Effector CD8-positive, alpha-beta T cell (primary cell): ENCODE results near the gene PSEN1.

Source experiments
- DNase-seq: peaks from one replicate; lab custom pipeline; 2025; lab: John Stamatoyannopoulos, UW

Gene PSEN1

DNA sequence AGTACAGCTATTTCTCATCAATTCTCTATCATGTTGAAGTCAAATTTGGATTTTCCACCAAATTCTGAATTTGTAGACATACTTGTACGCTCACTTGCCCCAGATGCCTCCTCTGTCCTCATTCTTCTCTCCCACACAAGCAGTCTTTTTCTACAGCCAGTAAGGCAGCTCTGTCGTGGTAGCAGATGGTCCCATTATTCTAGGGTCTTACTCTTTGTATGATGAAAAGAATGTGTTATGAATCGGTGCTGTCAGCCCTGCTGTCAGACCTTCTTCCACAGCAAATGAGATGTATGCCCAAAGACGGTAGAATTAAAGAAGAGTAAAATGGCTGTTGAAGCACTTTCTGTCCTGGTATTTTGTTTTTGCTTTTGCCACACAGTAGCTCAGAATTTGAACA lies 83.8 kb downstream of the PSEN1 start:
- no peak for DNase-seq

DNA sequence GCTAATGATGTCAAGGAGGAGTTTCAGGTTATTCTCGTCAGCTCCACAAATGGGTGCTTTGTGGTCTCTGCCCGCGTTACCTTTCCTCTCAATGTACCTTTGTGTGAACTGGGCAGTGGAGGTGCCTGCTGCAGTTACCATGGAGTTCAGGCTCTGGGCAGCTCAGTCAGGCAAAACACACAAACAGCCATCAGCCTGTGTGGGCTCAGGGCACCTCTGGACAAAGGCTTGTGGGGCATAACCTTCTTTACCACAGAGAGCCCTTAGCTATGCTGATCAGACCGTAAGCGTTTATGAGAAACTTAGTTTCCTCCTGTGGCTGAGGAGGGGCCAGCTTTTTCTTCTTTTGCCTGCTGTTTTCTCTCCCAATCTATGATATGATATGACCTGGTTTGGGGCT lies 84.3 kb downstream of the PSEN1 start:
- DNase-seq: no peak

DNA sequence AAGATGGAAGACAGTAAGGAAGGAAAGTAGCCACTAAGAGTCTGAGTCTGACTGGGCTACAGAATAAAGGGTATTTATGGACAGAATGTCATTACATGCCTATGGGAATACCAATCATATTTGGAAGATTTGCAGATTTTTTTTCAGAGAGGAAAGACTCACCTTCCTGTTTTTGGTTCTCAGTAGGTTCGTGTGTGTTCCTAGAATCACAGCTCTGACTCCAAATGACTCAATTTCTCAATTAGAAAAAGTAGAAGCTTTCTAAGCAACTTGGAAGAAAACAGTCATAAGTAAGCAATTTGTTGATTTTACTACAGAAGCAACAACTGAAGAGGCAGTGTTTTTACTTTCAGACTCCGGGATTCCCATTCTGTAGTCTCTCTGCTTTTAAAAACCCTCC lies 85.6 kb downstream of the PSEN1 start:
- DNase-seq: no peak

DNA sequence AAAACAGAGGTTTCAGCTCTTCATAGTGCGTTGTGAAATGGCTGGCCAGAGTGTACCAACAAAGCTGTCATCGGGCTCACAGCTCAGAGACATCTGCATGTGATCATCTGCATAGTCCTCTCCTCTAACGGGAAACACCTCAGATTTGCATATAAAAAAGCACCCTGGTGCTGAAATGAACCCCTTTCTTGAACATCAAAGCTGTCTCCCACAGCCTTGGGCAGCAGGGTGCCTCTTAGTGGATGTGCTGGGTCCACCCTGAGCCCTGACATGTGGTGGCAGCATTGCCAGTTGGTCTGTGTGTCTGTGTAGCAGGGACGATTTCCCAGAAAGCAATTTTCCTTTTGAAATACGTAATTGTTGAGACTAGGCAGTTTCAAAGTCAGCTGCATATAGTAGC lies 86.7 kb downstream of the PSEN1 start:
- DNase-seq: no peak

DNA sequence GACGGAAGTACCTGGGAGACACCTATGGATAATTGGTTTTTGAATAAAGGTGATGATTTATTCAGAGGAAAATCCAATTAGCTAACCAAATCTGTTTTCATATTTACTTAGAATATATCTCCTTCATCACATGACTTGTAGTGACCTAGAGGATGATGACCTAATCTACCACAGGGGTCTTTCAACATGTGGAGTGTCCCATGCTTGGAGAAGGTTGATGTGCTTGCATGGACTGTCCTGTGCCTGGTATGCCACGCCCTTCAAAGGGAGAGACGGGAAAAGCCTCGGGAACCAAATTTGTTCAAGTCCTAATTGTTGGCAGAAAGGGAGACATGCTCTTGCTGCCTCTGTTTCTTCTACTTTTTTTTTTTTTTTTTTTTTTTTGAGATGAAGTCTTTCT lies 89.2 kb downstream of the PSEN1 start:
- DNase-seq: no peak

DNA sequence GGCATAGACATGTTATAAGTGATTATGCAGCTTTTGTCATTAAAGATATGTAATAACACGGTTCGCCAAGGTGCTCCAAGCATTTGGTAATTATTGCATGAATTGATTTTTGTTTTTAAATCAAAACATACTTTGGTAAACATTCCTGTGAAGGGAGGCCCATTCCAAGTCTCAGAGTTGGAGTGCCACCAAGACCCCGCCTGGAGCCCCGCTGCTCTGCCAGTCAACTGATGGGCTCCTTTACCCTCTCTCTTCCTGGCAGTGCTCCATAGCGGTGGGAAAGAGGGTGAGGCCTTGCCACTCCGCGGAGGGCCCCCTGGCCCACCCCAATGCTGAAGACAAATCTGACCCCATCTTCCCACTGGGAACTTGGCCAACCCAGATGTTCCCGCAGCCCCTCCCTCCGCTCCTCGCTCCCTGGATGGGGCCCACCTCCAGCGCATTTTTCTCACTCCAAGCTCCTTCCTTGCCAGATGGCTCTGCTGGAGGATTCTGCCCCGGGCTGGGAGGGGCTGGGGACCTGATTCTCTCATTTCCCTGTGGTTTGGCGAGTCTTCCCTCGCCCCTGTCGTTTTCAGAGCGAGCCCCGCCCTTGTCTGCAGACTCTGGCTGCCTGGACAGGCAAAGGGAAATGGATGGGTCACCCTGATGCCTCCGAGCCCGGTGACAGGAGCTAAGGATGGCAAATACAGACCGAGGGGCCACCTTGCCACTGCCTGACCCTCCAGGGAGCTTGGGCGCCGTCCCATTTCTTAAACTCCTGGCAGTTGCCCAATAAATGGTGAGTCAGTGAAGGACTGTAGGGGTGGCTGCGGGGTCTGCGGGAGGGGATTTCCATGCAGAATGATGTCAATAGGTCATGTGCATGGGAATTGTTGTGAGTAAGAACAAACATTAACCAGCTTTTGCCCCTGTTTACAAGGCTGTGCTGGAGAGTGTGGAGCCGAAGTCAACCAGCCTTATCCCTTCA lies 91.8 kb downstream of the PSEN1 start:
- DNase-seq: no peak

DNA sequence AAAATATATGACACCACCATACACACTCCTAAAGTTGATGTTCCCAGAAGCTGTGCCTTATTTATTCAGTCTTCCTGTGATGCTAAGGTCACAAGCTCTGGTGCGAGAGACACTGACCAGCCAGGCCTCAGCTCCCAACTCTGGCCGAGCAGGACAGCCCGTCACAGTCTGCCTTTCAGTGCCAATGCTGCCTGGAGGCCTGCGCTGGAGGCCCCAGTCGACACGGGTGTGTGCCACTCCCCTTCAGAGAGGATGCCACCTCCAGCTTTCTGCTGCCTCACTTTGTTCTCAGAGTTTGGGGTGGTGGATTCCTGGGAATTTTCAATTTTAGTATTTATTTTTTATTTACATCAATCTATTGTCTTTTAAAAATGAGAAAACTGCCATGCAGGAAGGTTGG lies 93.7 kb downstream of the PSEN1 start:
- DNase-seq: no peak

DNA sequence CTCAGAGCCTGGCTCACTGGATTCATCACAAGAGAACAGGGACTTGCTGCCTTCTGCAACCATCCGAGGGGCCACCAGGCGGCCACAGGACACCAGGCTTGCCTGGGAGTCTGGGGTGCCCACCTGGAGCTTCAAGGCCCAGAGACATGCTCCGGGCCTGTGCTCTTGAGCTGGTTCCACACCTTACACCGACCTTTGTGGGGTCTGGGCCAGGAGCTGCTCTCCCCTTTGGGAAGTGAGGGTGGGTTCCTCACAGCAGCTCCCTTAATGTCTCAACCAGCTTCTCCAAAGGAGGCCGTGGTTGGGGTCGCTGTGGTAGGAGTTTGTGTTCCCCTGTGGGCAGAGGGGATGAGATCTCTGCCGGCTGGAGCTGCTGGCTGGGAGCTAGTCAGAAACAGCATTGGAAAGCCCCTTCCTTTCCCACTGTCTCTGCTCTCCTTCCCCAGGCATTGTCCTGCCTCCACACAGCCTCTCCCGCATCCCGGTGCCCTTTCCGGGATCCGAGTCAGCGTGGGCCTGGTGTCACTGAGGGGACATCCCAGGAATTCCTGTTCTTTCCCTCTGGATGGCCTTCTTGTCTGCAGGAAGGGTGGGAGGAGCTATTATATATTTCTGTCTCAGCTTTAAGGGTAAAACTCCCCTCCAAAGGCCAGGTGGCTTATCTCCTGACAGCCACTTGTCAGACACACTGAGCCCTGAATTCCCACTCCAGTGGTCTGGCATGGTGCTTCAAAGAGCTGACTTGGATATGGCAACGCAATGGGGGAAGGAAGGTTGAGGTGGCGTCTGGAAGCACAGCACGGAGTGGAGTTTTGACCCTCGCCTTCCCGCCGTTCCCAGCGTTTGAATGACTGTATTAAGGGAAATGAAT lies 95.9 kb downstream of the PSEN1 start:
- DNase-seq: no peak

DNA sequence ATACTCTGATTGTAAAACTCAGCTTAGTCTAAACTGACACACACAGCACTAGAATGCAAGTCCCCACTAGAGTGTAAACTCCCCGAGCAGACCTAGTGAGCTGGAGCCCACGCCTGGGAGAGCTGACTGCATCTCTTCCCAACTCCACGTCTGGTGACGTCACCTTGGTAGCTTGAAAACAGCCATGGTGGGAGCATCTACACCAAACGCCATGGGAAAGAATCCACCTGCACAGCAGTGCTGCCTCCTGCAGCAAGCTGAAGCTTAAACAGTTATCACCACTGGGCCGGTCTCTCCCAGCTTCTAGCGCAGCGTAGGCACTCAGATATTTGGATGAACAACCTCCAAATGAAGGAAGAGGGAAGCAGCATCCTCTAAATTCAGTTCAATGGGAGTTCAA lies 96.7 kb downstream of the PSEN1 start:
- no peak for DNase-seq

DNA sequence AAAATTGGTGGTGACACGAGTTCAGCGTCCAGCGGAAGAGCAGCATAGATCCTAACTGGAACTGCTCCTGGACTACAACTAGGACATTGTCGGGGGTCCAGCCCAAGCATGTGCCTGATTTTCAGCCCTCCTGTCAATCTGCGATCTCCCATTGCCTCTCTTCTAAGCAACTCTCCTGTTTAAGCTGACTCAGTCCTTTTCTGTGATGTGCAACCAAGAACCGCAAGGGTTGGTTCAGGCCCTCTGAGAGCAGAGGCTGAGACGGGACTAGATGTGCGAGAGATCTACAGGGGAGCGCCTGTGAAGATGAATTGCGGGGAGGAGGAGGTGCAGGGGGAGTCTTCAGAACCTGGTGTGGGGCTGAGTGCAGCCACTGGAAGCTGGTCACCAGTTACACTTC lies 97.3 kb downstream of the PSEN1 start:
- DNase-seq: no peak

DNA sequence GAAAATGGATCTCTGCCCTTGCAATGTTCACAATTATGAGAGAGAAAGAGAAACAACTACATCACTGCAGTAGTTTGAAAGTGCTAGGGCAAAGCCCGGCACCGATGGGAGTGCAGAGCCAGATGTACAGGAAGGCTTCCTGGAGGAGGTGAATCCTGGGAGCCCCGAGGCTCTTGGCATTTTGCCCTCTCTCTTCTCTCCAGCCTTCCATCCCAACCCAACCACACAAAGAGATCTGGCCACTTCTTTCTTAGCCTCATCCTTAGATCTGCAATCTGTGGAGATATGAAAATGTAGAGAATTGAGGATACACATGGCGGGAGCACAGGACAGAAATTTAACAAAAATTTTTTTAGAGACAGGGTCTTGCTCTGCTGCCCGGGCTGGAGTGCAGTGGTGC lies 97.7 kb downstream of the PSEN1 start:
- no peak for DNase-seq

DNA sequence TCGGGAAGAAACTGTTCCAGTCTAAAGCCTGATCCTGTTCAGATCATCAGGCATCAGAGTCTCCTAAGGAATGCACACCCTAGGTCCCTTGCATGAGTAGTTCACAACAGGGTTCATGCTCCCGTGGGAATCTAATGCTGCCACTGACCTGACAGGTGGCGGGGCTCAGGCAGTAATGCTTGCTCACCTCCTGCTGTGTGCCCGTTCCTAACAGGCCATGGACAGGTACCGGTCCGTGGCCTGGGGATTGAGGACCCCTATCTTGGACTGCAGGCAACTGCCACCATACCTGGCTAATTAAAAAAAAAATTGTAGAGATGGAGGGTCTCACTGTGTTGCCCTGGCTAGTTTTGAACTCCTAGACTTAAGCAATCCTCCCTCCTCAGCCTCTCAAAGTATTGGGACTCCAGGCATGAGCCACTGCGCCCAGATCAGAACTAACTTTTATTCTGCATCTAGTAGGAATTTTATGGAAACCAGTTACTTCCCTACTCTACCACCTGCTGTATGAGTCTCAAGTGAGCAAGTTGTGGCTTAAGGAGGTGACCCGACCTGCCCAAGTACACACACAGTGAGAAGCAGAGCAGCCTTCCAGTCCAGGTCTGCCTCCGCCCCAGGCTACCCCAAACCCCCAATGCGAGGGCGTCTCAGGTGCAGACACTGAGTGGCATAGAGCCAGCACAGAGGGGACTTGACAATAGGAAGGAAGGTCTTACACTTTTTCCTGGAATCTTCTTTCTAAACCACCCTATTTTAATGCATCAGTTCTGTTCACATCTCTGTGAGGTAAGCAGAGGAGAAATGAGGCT lies 98.5 kb downstream of the PSEN1 start:
- no peak for DNase-seq

DNA sequence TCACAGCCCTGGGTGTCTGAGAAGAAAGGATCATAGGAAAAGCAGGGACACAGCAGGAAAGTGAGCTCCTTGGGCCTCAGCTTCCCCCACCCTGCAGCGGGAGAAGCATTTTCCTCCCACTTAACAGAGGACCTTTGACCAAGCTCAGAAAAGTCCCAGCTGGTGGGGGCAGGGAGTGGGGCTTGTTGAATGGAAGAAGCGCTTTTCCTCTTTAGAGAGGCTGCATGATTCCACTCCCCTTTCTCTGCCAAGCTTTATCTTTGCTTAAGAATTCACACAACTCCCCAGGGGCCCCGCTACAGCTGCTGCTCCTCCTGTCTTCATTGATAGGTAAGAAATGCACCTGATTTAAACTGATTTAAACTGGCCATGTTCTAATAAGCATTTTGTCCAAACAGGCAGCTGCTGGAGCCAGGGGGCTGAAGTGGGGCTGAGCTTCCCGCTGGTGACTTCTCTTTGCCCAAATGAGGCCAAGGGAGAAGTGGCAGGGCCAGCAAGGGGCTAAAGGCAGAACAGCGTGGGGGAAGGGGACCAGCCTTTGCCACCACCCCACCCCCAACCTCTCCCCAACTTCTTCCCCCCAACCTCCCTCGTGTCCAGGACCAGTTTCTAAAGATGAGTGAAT lies 99.3 kb downstream of the PSEN1 start:
- DNase-seq: no peak

DNA sequence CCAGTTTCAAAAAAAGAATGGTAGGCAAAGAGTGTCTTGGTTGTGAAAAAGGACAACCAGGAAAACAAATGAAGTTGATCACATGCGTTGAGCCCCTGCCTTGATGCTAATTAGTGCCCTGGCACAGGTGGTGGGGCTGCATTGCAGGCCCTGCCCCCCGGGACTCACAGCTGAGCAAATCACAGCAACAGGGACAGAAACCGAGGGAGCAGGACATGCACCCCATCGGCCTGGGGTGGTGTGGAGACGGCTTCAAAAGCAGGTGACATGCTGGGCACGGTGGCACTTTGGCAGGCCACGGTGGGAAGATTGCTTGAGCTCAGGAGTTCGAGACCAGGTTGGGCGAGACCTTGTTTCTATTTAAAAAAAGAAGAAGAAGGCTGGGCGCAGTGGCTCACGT lies 99.8 kb downstream of the PSEN1 start:
- DNase-seq: no peak

DNA sequence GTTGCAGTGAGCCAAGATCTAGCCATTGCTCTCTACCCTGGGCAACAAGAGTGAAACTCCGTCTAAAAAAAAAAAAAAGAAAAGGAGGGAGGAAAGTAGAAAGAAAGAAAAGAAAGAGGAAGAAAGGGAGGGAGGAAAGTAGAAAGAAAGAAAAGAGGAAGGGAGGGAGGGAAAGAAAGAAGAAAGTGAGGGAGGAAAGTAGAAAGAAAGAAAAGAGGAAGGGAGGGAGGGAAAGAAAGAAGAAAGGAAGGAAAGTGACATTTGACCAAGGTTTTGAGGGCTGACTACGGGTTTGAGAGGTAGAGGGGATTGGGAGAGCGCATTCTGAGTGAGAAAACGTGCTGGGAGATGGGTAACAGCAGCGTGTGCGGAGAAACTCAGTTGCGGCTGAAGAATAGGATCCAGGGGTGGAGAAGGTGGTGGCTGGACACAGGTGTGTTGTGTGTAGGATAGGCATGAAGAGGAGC lies 100.5 kb downstream of the PSEN1 start:
- no peak for DNase-seq

DNA sequence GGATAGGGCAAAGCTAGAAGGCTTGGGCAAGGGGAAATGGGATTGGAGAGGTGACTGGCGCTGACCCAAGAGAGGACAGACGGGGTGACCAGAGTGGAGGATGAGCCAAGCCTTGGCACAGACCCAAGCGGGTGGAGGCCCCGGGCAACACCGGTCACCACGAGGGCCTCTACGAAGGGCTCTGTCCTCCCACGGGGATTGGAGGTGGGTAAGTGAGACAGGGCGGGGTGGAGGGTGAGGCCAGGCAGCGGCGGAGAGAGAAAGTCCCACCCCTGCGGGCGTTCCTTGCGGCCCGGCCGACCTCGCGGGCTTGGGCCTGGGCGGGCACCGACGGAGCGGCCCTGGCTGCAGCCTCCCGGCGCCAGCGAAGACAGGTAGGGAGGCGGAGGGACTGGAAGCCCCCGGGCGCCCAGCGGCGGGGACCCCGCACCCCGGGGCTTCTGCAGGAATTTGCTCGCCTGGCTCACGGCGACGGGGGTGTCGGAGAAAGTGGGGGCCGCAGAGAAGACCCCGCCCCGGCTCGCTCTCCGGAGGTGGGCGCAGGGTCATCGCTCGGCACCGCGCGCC lies 101.0 kb downstream of the PSEN1 start, which contains the start of gene PAPLN:
Gene PAPLN, plus strand, starts transcription at position 288 of the 567 bp plus-strand sequence. CDS start 2,273 bp downstream, outside the sequence.
- no peak for DNase-seq

DNA sequence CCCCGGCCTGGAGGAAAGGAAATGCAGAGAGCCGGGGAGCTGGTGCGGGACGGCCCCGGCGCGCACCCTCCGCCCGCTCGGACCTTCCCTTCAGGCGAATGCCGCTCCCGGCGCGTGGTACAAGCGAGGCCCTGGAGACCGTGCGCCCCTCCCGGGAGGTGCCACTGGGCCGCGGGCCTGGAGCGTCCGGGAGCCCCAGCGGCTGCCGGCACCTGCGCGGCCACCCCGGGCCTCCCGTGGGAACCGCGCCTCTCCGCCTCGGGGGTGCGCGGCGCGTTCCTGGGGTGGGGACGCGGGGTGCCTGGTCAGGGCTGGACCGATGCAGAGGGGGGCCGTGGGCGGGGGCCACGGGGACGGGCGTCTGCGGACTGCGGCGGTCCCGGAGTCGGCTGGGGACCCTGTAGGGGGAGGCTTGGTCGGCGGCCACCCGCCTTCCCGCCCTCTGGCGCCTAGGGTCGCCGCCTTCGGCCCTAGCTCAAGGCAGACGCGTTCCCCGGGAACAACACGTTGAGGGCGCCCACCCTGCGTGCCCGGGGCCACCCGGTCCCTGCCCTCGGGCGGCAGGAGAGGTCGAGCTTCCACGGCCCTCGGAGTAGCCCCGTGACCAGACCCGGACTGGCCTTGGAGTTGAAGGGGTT lies 101.6 kb downstream of the PSEN1 start:
- no peak for DNase-seq

DNA sequence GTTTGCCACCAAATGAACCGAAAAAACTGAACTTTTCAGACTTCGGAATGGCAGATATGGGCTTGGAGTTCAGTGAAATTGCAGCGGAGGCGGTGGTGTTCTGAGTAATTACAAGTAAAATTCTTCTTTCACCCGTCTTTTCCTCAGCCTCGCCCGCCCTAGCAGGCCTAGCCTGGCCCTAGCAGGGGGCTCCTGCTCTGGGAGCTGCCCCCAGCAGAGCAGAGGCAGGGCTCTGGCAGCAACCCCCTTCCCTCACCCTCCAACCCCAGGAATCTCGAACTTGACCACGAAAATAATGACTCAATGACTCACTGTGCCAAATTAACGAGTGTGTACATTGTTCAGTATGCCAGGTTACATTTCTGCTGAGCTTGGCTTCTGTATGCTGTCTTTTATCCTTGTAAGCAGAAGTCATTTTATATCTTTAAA lies 102.1 kb downstream of the PSEN1 start:
- no peak for DNase-seq

DNA sequence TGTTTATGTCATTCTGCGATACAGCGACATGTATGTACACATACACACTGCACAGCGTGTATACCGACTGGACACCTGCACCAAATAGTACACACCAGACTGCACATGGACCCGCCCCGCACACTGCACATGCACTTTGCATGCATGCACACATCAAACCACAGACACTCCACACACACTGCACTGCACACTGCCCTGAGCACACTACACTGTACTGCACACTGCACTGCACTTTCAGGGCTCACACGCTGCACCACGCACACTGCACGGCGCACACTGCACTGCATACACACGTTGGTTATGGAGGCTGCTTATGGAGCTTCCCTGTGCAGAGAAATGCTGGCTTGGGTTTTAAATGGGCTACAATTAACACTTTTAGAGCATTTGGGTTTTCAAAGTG lies 102.6 kb downstream of the PSEN1 start:
- DNase-seq: no peak
